GM12878 (cell line): Measurements from ENCODE around the gene STAMBP. TPM values are rescaled to one million over a fixed set of nuclear protein-coding genes. Genes with fewer than 3 reads are reported as not detected.
A peak's percentile ranks its signal among the peaks of the same experiment; 100 is the strongest.

Experiments used
- ATAC-seq: fragments of 200-7000 bp; cut with Tn5 transposase; 3 replicates; pipeline ENCODE4 v1.9.1; 2020; ENCODE audit warnings: mild to moderate bottlenecking, moderate library complexity
- BruUV-seq: library from RNA; stranded (reverse); fragments of 400-500 nt; replicated peaks from 2 replicates; lab custom pipeline; 2021; lab: Mats Ljungman, UMichigan
- CTCF ChIA-PET: fragments of 300-600 bp; sonication (Branson Sonifier 250); formaldehyde crosslinking; extraction: SDS; loops from one replicate; lab custom pipeline; 2021; ENCODE audit warnings: inconsistent platforms; lab: Yijun Ruan, JAX
- POLR2A ChIA-PET: fragments of 350-600 bp; formaldehyde crosslinking; extraction: SDS; loops from one replicate; lab custom pipeline; 2021; ENCODE audit warnings: inconsistent platforms; lab: Charles Lee
- RAD21 ChIA-PET: fragments of 300-600 bp; sonication (Branson Sonifier 250); formaldehyde crosslinking; loops from one replicate; lab custom pipeline; 2023; ENCODE audit warnings: antibody characterized with exemption; ENCODE audit not compliant: unreplicated experiment; lab: Charles Lee
- SMC1A ChIA-PET: fragments of 300-600 bp; sonication (Branson Sonifier 250); formaldehyde crosslinking; loops from one replicate; lab custom pipeline; 2023; ENCODE audit not compliant: unreplicated experiment, uncharacterized antibody; lab: Charles Lee
- DNase-seq: peaks from one replicate; pipeline ENCODE4 v3.0.0-alpha.2; 2011; ENCODE audit warnings: low read depth, low spot score
- FAIRE-seq: peaks from 3 replicates; lab custom pipeline; 2011; peaks lifted over from hg19 to GRCh38; lab: Jason Lieb, UNC
- H2AFZ ChIP-seq: 2 replicates; pipeline ENCODE4 v1.6.0; 2011; ENCODE audit warnings: low read depth, low read length, control low read depth; ENCODE audit not compliant: control insufficient read depth
- H3K27ac ChIP-seq: 2 replicates; pipeline ENCODE4 v1.5.1; 2011; ENCODE audit warnings: control low read depth; ENCODE audit not compliant: control insufficient read depth, insufficient read depth
- H3K27me3 ChIP-seq, 2 experiments: replicated peaks in 1 of 2; 2 replicates each; pipeline versions ENCODE4 v1.6.0 to v1.6.1; 2011; ENCODE audit warnings: low read length in 1 of 2; ENCODE audit not compliant: control insufficient read depth in 2 of 2, insufficient read depth in 2 of 2
- H3K36me3 ChIP-seq, 2 experiments: 2 replicates each; pipeline ENCODE4 v1.5.1; 2011; ENCODE audit warnings: low read length in 1 of 2; ENCODE audit not compliant: control insufficient read depth in 2 of 2, insufficient read depth in 2 of 2
- H3K4me1 ChIP-seq: 2 replicates; pipeline ENCODE4 v1.6.1; 2011; ENCODE audit warnings: mild to moderate bottlenecking, low read length, moderate library complexity, mixed read lengths; ENCODE audit not compliant: control insufficient read depth, insufficient read depth
- H3K4me2 ChIP-seq: 2 replicates; pipeline ENCODE4 v1.6.0; 2011; ENCODE audit warnings: control low read depth; ENCODE audit not compliant: control insufficient read depth, insufficient read depth
- H3K4me3 ChIP-seq: fragments of 200-600 bp; sonication (generic); 2 replicates; pipeline ENCODE4 v1.5.1; 2016
- H3K79me2 ChIP-seq: 2 replicates; pipeline ENCODE4 v1.6.0; 2011; ENCODE audit warnings: low read length; ENCODE audit not compliant: control insufficient read depth, insufficient read depth
- H3K9ac ChIP-seq: 2 replicates; pipeline ENCODE4 v1.8.0; 2011; ENCODE audit warnings: low read length, control low read depth, mixed read lengths; ENCODE audit not compliant: control insufficient read depth, insufficient read depth
- H3K9me3 ChIP-seq: replicated peaks from 3 replicates; pipeline ENCODE4 v1.5.1; 2011; ENCODE audit warnings: mild to moderate bottlenecking, low read length; ENCODE audit not compliant: control insufficient read depth, insufficient read depth
- H4K20me1 ChIP-seq: 2 replicates; pipeline ENCODE4 v1.6.0; 2011; ENCODE audit not compliant: control insufficient read depth, insufficient read depth
- CEBPB ChIP-seq, 2 experiments: fragments of 150-350 bp in 1 of 2; IDR thresholded peaks; 2 replicates each; pipeline ENCODE4 v1.6.1; 2012 to 2014; ENCODE audit warnings: low read depth in 2 of 2, low read length in 2 of 2, borderline replicate concordance in 1 of 2, inconsistent platforms in 1 of 2
- E4F1 ChIP-seq: fragments of 450-650 bp; IDR thresholded peaks from 2 replicates; pipeline ENCODE4 v1.6.1; 2018; ENCODE audit warnings: borderline replicate concordance, mild to moderate bottlenecking; ENCODE audit not compliant: partially characterized antibody
- FOXM1 ChIP-seq: IDR thresholded peaks from 2 replicates; pipeline ENCODE4 v1.6.1; 2012; ENCODE audit warnings: low read depth, mild to moderate bottlenecking, inconsistent platforms, low read length, moderate library complexity
- GATAD2B ChIP-seq: fragments of 450-650 bp; conservative IDR thresholded peaks from 2 replicates; pipeline ENCODE4 v1.6.1; 2017; ENCODE audit warnings: low read depth, mild to moderate bottlenecking, moderate library complexity
- HDGF ChIP-seq: fragments of 450-650 bp; IDR thresholded peaks from 2 replicates; pipeline ENCODE4 v1.6.1; 2016; ENCODE audit warnings: antibody characterized with exemption
- SREBF1 ChIP-seq: IDR thresholded peaks from 2 replicates; pipeline ENCODE4 v1.6.1; 2012; ENCODE audit warnings: mild to moderate bottlenecking, low read length
- ZNF592 ChIP-seq: fragments of 450-650 bp; IDR thresholded peaks from 2 replicates; pipeline ENCODE4 v1.6.1; 2017; ENCODE audit warnings: mild to moderate bottlenecking, moderate library complexity
- WGBS: methylation state at CpG from one replicate; pipeline ENCODE4 v1.1.6; 2016; ENCODE audit warnings: low lambda C conversion rate; ENCODE audit not compliant: insufficient replicate concordance, insufficient coverage; ENCODE audit errors: missing lambda C conversion rate; 5-methylcytosine and 5-hydroxymethylcytosine counted together
- in situ Hi-C: fragments of 300-500 bp; cut with MboI; formaldehyde crosslinking; loops from 9 replicates; pipeline ENCODE4 v1.14.3; 2018; ENCODE audit warnings: mixed read lengths
- intact Hi-C: fragments of 100-400 bp; cut with micrococcal nuclease; formaldehyde crosslinking; loops from one replicate; pipeline ENCODE4 v1.14.2; 2022; ENCODE audit not compliant: unreplicated experiment
- polyA plus RNA-seq, 11 experiments: library from polyadenylated mRNA; depleted of rRNA in 4 of 11; unstranded in 6 of 11; stranded (reverse) in 5 of 11; fragments of >200 nt; fragmentation: Nextera tagmentation in 4 of 11; fragmentation: Illumina TruSeq in 1 of 11; extraction: Ambion mirVana in 4 of 11; extraction: Trizol in 1 of 11; gene quantifications; 1 replicate in 1 of 11; 2 replicates in 10 of 11; pipeline versions ENCODE4 v1.2.1 to v1.2.3, GENCODE V29; 2011 to 2016; ENCODE audit warnings: inconsistent platforms in 2 of 11, missing spikeins in 2 of 11, low read depth in 1 of 11
- total RNA-seq, 4 experiments: library from RNA; depleted of rRNA in 3 of 4; stranded (reverse); fragments of >200 nt in 3 of 4; fragmentation: Illumina TruSeq in 1 of 4; extraction: Trizol in 1 of 4; gene quantifications; 2 replicates each; pipeline versions ENCODE4 v1.2.1 to v1.2.3, GENCODE V29; 2013 to 2021
- TF ChIP-seq, protein P1 (sequence below): IDR thresholded peaks from 2 replicates; pipeline ENCODE4 v1.6.1; 2012; ENCODE audit warnings: mild to moderate bottlenecking, low read depth, low read length
- TF ChIP-seq, protein P2 (sequence below): fragments of 450-650 bp; formaldehyde crosslinking; IDR thresholded peaks from 2 replicates; pipeline ENCODE4 v1.4.0; 2020; ENCODE audit warnings: mild to moderate bottlenecking, moderate library complexity

Gene STAMBP
- total and polyA plus RNA-seq, 10 of the 15 experiments (the other 5 are each of a cell fraction or from before 2014, with no cell fraction given), result 38.9 to 84.1 (median 69.7) TPM

DNA sequence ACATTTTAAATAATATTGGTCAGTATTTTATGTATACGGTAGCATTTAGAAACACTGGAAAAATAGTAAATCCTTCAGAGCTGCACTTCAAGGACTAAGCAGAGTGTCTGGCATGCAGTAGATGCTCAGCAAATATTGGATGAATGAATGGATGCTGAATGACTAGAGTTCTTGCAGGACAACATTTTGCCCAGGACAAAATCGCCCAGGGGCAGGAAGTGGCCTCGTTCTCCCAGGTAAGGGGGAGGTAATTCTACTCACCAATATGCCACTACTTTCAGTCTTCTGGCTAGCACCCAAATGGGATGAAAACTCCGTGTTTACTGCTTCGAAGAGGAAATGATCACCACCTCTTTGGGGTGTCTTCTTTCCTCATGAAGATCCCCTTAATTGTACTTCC lies 93.9 kb downstream of the STAMBP start:
- H3K79me2 ChIP-seq, result peaks cover 13% of the 10 kb centered on the region
- FAIRE-seq (no peak), DNase-seq (no peak), ATAC-seq (no peak)
- ChIA-PET SMC1A (interaction anchor here (1.0 to 3.1 kb wide), 2 partner anchors 15 to 66 kb away, joined by 4 to 19 read pairs; no protein-coding TSS in a partner anchor), CTCF (interaction anchor here (0.7 to 2.4 kb wide), 6 partner anchors 11 to 248 kb away, joined by 3 to 8 read pairs (median 3); no protein-coding TSS in a partner anchor), RAD21 (interaction anchor here (1.0 to 1.4 kb wide), 3 partner anchors 15 to 94 kb away, joined by 3 to 4 read pairs (median 3); partner anchors contain the start of gene STAMBP), POLR2A (interaction anchor here (0.8 kb wide), 1 partner anchor 13 kb away, joined by 3 read pairs; no protein-coding TSS in a partner anchor)
- H2AFZ ChIP-seq, result peak overlapping the region; percentile 29
- peaks cover 1% of the 10 kb centered on the region; the same call in 1 of the 3 replicates for H3K9me3 ChIP-seq
- no peak overlapping the region for H3K4me2 ChIP-seq
- WGBS, result 30% methylated on average over 5 of the region's 5 CpGs
- intact Hi-C loops, result no loop called here
- peaks cover 11% of the 10 kb centered on the region for H3K4me1 ChIP-seq
- H3K36me3 ChIP-seq, result no peaks in the 10 kb centered on the region
- no peaks in the 10 kb centered on the region for H3K27me3 ChIP-seq
- no TSS peak for BruUV-seq
- no peak overlapping the region for H3K27ac ChIP-seq
- no peaks in the 10 kb centered on the region for H4K20me1 ChIP-seq
- no peak overlapping the region for H3K4me3 ChIP-seq
- H3K9ac ChIP-seq, result no peak overlapping the region
- in situ Hi-C loops, result no loop called here
- TF ChIP-seq ZNF592 (no peak), SREBF1 (no peak), CEBPB (IDR thresholded peaks at IDR 0.05; ENCODE audit: borderline replicate concordance in 1 of 2, low read depth in 2 of 2, low read length in 2 of 2) (no peak), GATAD2B (no peak), HDGF (no peak), E4F1 (no peak), FOXM1 (no peak)
- TF ChIP-seq, protein P1, sequence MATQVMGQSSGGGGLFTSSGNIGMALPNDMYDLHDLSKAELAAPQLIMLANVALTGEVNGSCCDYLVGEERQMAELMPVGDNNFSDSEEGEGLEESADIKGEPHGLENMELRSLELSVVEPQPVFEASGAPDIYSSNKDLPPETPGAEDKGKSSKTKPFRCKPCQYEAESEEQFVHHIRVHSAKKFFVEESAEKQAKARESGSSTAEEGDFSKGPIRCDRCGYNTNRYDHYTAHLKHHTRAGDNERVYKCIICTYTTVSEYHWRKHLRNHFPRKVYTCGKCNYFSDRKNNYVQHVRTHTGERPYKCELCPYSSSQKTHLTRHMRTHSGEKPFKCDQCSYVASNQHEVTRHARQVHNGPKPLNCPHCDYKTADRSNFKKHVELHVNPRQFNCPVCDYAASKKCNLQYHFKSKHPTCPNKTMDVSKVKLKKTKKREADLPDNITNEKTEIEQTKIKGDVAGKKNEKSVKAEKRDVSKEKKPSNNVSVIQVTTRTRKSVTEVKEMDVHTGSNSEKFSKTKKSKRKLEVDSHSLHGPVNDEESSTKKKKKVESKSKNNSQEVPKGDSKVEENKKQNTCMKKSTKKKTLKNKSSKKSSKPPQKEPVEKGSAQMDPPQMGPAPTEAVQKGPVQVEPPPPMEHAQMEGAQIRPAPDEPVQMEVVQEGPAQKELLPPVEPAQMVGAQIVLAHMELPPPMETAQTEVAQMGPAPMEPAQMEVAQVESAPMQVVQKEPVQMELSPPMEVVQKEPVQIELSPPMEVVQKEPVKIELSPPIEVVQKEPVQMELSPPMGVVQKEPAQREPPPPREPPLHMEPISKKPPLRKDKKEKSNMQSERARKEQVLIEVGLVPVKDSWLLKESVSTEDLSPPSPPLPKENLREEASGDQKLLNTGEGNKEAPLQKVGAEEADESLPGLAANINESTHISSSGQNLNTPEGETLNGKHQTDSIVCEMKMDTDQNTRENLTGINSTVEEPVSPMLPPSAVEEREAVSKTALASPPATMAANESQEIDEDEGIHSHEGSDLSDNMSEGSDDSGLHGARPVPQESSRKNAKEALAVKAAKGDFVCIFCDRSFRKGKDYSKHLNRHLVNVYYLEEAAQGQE, result no peak
- TF ChIP-seq, protein P2, sequence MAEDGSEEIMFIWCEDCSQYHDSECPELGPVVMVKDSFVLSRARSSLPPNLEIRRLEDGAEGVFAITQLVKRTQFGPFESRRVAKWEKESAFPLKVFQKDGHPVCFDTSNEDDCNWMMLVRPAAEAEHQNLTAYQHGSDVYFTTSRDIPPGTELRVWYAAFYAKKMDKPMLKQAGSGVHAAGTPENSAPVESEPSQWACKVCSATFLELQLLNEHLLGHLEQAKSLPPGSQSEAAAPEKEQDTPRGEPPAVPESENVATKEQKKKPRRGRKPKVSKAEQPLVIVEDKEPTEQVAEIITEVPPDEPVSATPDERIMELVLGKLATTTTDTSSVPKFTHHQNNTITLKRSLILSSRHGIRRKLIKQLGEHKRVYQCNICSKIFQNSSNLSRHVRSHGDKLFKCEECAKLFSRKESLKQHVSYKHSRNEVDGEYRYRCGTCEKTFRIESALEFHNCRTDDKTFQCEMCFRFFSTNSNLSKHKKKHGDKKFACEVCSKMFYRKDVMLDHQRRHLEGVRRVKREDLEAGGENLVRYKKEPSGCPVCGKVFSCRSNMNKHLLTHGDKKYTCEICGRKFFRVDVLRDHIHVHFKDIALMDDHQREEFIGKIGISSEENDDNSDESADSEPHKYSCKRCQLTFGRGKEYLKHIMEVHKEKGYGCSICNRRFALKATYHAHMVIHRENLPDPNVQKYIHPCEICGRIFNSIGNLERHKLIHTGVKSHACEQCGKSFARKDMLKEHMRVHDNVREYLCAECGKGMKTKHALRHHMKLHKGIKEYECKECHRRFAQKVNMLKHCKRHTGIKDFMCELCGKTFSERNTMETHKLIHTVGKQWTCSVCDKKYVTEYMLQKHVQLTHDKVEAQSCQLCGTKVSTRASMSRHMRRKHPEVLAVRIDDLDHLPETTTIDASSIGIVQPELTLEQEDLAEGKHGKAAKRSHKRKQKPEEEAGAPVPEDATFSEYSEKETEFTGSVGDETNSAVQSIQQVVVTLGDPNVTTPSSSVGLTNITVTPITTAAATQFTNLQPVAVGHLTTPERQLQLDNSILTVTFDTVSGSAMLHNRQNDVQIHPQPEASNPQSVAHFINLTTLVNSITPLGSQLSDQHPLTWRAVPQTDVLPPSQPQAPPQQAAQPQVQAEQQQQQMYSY (CRISPR knock-in tag), result no peak
